Measurements from ENCODE around the gene LYPD3. TPM values are rescaled to one million over a fixed set of nuclear protein-coding genes. Genes with fewer than 3 reads are reported as not detected.
"Not testable (repeated sequence)": the region's sequence is repeated elsewhere in the genome, so short reads cannot be mapped to it uniquely, and the experiment has no call there.

Gene LYPD3
- 1 to 10 TPM in 2 of 3 donors, under 1 TPM in 1; 0.67 to 7.3 (median 1.0) TPM for polyA plus RNA-seq

DNA sequence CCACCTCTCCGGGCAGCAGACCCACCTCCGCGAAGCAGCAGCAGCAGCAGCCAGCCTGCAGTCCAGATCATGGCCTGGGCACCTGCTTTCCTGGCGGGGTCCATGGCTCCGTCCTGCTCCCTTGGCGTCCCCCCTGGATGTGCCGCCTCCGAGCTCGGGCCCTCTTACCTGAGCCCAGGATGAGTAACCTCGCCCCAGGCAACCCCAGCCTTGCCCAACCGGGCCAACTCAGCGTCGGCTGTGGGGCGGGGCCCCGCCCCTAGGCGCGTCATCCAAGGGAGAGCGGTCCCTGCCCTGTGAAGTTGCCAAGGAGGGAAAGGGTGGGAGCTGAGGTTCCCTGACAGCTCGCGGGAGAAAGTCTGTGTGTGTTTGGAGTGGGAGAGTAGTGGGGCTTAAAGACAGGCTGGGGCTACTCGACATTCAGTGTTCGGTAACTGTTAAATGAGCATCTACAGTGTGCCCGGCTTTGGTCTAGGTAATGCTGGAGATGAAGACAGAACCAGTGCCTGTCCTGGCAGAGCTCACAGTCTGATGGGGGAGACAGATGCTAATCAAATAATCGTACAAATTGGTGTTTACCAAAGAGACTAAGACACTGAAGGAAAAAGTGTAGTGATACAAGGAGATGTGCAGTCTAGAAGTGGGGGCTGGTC, at the start of gene LYPD3:
LYPD3 (minus strand) TSS at position 141 of the 653 bp plus-strand sequence; CDS start at position 104, 37 bp downstream.
- 31 to 40% (median 39%) methylated on average over 24 of the region's 24 CpGs for WGBS, 3 donors
- no peak within 1 kb of the TSS for H3K27ac ChIP-seq (ENCODE audit: low read depth, low read length)

DNA sequence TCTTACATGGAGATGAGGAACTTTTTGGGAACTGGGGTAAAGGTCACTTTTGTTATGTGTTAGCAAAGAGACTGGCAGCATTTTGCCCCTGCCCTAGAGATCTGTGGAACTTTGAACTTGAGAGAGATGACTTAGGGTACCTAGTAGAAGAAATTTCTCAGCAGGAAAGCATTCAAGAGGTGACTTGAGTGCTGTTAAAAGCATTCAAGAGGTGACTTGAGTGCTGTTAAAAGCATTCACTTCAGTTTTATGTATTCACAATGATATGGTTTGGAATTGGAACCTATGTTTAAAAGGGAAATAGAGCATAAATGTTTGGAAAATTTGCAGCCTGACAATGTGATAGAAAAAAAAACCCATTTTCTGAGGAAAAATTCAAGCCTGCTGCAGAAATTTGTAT, 47.0 kb upstream of the LYPD3 start:
- not testable (repeated sequence) for H3K27ac ChIP-seq (ENCODE audit: low read depth, low read length)

DNA sequence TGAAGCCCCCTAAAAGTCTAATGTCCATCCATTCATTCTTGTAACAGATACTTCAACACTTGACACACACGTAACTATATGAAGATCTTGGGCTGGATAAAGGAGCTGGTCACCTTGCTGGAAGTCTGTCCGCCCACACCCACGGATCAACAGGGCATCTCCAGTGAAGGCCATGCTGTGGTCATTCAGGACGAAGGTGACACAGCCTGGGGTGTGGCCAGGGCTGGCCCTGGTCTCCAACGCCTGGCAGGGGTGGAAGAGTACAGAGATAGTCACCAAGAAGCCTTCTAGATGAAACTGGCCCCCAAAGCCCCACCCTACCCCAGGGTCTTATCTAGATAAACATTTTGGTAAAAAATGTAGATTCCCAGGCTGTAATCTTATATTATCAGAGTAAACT, 45.9 kb upstream of the LYPD3 start:
- WGBS, 3 donors = 90 to 94% (median 93%) methylated on average over 5 of the region's 5 CpGs

DNA sequence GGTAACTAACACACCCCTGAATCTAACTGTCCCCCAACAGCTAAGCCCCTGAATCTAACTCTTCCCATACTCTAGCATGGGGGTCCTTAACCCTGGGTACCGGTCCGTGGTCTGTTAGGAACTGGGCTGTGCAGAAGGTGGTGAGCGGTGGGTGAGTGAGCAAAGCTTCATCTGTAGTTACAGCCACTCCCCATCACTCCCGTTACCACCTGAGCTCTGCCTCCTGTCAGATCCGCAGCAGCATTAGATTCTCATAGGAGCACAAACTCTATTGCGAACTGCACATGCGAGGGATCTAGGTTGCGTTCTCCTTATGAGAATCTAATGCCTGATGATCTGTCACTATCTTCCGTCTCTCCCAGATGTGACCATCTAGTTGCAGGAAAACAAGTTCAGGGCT, 45.3 kb upstream of the LYPD3 start:
- no peak overlapping the region for H3K27ac ChIP-seq (ENCODE audit: low read depth, low read length)
- 96 to 98% (median 97%) methylated on average over 9 of the region's 9 CpGs for WGBS, 3 donors

More for the DNA sequence above, 45.9 kb upstream of the LYPD3 start:
- H3K27ac ChIP-seq (ENCODE audit: low read depth, low read length) = no peak overlapping the region

DNA sequence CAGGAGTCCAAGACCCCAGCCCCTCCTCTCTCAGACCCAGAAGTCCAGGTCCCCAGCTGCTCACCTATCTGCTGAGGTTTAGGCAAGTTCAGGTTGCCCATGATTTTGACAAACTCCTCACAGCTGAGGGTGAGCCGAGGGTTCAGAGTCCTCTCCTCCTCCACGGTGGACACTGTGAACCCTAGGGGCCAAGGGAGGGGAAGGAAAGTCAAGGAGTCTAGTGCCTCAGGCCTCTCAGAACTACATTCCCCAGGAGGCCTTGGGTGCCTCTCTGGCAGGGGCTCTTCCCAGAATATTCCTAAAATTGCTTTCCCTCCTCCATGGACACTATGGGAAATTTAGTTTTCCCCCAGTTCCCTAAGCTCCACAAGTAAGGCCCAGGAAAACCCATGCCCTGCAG, 42.5 kb upstream of the LYPD3 start:
- H3K27ac ChIP-seq (ENCODE audit: low read depth, low read length) = no peak overlapping the region
- WGBS, 3 donors = 74 to 86% (median 83%) methylated on average over 2 of the region's 2 CpGs

DNA sequence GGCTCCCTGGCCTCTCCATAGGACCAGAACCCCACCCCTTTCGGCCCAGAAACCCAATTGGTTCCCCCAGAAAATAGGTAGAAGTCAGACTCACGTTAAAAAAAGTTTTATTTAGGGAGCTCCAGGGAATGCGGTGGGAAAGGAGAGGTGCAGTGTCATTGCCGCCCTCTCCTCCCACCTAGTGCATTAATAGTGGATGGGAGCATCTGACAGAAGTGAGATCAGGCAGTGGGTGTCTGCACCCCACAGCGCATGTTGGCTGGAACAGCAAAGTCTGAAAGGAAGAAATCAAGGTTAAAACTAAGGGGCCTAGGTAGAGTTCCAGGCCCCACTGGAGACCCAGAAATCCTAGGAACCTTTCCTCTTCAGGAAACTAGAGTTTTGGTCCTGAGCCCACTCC, 41.2 kb upstream of the LYPD3 start:
- no peak overlapping the region for H3K27ac ChIP-seq (ENCODE audit: low read depth, low read length)
- WGBS, 3 donors = 88 to 93% (median 92%) methylated on average over 5 of the region's 5 CpGs

DNA sequence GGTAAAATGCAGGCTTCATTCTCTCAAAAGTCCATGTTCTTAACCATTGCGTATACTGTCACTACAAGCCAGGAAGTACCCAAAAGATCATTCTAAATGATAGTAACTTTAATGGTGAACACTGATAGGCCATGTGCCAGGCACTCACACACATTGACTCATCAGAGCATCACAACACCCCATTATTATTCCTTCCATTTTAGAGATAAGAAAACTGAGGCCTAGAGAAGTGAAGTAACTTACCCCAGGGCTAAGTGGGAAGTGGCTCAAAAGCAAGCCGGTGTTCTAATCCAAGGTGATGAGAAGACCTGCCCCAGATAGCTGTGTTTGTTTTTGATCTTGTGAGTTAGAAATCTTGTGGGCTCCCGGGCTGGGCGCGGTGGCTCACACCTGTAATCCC, 40.5 kb upstream of the LYPD3 start:
- H3K27ac ChIP-seq (ENCODE audit: low read depth, low read length) = no peak overlapping the region
- WGBS, 3 donors = 95 to 99% (median 97%) methylated on average over 5 of the region's 5 CpGs

DNA sequence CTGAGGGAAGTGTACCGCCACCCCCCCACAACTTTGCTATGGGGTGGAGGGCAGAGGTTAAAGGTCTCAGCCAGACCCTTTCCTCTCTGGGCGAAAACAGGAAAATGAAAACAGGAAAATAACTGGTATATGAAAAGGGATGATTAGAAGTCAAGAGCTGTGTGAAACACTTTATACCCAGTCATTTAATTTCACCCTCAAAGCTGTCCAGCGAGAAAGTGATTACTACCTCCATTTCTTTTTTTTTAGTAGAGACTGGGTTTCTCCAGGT, 39.7 kb upstream of the LYPD3 start:
- no peak overlapping the region for H3K27ac ChIP-seq (ENCODE audit: low read depth, low read length)
- WGBS, 3 donors = 74 to 85% (median 75%) methylated on average over 3 of the region's 3 CpGs

DNA sequence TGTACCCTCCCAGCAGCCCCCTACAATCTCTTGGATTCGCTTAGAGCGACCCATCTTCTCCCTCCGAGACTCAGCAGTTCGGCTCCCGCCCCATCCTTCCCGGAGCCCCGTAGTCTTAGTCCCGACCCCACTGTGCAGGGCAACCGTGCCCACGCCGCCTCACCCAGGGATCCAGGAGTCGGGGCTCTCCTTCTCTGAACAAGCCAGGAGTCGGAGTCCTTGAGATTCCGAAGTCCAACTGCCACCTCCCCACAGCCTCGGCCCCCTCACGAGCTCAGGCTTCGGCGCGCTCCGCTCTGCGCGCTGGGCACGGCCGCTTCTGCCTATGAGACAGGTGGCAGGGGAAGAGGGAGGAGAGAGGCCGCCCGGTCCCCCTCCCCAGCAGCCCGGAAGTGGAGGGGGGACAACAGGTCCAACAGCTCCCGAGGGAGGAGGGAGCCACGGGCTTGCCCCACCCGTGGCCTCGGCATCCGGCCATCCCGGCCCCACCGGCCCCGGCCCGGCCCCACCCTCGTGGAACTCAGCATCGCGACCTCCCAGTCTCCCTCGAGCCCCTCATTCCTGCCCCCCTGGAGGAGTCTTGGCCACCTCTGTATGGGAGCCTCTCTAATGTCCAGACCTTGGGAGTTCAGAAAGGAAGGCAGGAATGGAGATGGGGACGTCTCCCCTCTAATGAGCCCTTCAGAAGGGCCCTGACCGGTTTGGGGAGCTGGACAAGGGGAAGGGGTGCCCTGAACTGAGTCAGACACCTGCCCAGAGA, 39.2 kb upstream of the LYPD3 start, which contains the start of gene PHLDB3:
PHLDB3 (minus strand) TSS at position 321 of the 760 bp plus-strand sequence. CDS start 628 bp downstream, outside the sequence.
- no peak within 1 kb of the TSS for H3K27ac ChIP-seq (ENCODE audit: low read depth, low read length)
- 2 to 3% (median 3%) methylated on average over 40 to 42 of the region's 42 CpGs for WGBS, 3 donors

DNA sequence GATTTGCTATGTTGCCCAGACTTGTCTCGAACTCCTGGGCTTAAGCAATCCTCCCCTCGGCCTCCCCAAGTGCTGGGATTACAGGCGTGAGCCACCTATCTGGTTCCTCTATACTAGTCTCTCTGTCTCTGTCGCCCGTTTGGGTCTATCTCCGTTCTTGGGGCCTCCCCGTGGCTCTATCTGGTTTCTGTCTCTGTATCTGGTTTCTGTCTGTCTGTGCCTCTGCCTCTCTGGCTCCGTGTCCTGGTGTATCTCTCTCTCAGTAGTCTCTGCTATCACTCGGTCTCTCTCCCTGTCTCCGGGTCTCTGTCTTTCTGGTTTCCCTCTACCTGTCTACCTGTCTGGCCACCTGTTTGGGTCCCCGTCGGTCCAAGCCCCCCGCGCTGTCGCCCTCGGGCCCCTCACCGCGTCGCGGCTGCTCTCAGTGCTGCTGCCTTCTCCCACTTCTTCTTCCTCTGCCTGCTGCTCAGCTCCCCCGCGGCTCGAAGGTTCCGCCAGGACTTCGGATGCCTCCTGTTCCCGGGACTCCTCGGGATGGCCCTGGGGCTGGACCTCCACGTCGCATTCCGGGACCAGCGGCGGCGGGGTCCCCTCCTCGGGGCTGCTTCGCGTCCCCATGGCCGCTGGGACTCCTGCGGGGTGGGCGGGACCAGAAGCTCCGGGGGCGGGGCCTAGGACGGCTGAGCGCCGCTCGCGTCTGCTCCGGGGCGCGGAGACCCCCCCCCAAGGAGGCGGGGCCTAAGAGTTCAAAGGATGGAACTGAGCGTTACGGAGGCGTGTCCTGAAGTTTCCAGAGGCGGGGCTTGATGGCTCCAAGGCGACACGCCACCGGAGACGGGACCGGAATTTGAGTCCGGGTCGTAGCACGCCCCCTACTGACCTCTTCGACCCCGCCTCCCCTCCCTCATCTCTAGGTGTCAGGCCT, 38.4 kb upstream of the LYPD3 start:
- H3K27ac ChIP-seq (ENCODE audit: low read depth, low read length) = no peak overlapping the region
- 1 to 2% (median 1%) methylated on average over 57 to 64 of the region's 64 CpGs for WGBS, 3 donors

DNA sequence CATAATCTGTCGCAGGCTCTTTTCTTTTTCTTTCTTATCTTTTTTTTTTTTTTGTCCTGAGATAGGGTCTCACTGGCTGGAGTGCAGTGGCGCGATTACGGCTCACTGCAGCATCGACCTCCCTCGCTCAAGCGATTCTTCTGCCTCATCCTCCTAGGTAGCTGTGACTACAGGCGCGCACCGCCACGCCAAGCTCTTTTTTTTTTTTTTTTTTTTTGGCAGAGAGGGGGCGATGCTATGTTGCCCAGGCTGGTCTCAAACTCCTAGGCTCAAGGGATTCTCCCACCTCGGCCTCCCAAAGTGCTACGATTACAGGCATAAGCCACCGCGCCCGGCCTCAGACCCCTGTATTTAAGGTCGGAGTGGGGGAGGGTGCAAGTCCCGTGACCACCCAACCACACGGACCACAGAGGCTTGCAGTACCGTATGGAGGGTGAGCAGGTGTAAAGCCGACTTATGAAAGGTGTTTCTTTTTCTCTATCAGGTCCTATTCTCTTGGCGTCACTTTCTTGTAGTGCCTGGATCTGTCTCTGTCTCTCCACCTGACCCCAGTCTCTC, 37.1 kb upstream of the LYPD3 start:
- WGBS, 3 donors = 83 to 91% (median 83%) methylated on average over 23 of the region's 23 CpGs
- no peak overlapping the region for H3K27ac ChIP-seq (ENCODE audit: low read depth, low read length)

DNA sequence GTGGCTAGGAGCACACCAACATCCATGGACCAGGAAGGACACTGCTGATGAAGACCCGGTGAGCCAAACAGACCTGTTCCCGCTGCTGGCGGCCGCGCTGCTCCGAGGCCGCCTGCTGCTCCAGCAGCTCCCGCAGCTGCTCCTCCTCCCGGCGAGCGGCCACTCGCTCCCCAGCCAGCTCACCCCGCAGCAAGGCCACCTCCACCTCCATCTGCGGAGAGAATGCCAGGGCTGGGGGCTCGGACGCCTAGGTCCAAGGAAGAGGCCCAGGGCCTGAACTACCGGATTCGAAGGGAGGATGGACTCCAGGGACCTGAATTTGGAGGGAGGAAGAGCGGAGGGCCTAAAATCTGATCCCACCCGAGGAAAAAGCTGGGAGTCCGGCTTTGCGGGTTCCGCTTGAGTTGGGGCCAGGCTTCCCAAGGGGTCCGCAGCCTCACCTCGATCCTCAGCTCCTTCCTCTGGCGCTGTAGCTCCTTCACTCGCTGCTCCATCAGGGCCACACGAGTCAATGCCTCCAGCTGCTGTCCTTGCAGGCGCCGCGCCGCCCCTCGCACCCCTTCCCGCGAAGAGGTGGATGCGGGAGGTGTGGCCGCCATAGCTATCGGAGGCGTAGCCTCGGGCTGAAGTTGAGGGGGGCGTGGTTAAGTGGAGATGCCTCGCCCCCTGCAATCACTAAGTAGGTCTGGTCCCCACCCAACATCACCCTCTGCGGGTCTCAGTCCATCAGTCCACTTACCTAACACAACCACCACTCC, 36.4 kb upstream of the LYPD3 start:
- 72 to 79% (median 77%) methylated on average over 39 to 43 of the region's 43 CpGs for WGBS, 3 donors
- H3K27ac ChIP-seq (ENCODE audit: low read depth, low read length) = no peak overlapping the region

DNA sequence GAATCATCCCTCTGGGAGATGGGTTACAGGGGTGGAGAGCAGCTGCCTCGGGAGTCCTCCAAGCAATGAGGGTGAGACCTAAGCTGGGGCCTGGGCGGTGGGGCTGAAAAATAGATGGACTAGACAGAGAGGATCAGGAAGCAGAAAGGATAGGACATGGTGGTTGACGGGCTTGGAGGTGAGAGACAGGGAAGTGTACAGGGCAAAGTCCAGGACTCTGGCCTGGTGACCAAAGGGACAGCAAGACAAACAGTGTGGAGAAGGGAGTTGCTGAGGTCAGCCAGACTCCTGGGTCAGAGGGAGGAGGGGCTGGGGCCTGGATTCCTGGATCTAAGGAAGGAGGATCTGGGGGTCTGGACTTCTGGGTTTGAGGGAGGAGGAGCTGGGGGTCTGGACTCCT, 33.6 kb upstream of the LYPD3 start:
- 73 to 81% (median 77%) methylated on average over 3 of the region's 3 CpGs for WGBS, 3 donors
- no peak overlapping the region for H3K27ac ChIP-seq (ENCODE audit: low read depth, low read length)

DNA sequence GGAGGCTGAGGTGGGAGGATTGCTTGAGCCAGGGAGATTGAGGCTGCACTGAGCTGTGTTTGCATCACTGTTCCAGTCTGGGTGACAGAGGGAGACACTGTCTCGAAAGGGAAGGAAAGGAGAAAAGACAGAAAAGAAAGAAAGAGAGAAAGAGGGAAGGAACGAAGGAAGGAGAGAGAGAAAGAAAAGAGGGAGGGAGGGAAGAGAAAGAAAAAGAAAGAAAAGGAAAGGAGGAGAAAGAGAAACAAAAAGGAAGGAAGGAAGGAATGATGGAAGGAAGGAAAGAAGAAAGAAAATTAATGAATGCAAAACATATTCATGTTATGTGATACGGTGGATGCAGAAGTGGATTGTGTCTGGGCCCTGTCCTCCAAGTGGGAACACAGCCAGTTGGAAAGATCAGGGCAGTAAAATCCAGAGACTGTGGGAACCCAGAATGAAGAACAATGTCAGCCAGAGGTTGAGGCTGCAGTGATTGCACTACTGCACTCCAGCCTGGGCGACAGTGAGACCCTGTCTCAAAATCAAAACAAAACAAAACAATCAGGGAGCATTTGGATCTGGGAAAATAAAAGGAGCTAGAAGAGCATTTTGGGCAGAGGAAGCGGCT, 32.9 kb upstream of the LYPD3 start:
- no peak overlapping the region for H3K27ac ChIP-seq (ENCODE audit: low read depth, low read length)
- WGBS, 3 donors = 76 to 85% (median 78%) methylated on average over 5 of the region's 5 CpGs

DNA sequence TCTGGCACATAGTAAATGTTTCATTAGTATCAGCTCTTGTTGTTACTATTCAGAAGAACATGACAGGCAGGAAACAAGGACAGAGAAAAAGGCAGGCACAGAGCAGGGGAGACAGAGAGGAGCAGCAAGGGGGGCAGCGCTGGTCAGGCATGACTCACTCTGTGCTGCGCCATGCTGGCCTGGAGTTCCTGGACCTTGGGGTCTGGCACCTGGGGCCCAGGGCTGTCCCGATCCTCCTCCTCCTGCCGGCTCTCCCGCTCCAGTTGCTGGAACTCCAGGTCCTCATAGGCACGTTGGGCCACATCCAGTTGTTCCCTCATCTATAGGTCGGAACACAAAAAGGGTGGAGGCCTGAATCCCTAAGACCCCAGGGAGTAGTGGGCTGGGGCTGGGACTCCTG, 31.6 kb upstream of the LYPD3 start:
- WGBS, 3 donors = 94 to 99% (median 97%) methylated on average over 7 of the region's 7 CpGs
- no peak overlapping the region for H3K27ac ChIP-seq (ENCODE audit: low read depth, low read length)

DNA sequence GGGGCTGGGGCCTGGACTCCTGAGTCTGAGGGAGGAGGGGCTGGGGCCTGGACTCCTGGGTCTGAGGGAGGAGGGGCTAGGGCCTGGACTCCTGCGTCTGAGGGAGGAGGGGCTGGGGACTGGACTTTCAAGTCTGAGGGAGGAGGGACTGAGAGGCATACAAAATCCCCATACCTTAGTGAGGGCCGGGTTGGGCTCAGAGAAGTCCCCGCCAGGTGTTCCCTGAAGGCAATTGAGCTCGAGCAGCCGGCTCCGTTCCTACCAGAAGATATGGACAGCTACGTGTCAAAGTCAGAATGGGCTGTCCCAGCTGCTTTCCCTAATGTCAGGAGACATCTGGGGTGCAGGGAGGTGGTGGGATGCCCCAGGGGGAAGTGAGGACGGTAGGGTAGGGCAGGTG, 29.7 kb upstream of the LYPD3 start:
- 82 to 88% (median 87%) methylated on average over 8 of the region's 8 CpGs for WGBS, 3 donors
- H3K27ac ChIP-seq (ENCODE audit: low read depth, low read length) = no peak overlapping the region

DNA sequence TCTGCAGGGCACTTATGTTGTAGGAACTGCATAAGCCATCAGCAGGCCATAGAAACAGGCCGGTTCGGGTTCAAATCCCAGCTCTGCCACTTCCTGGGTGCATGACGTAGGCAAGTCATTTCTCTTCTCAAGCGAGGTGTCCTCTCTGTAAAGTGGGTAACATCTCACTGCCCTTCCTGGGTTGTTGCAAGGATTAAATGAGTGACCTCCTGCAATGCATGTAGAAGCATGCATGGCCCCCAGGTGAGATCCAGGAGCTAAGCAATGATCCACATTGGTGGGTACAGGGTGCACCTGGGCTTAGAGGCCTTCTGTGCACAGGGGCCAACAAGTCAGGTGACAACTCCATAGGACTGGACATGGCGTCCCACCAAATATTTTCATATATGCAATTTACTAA, 25.4 kb upstream of the LYPD3 start:
- no peak overlapping the region for H3K27ac ChIP-seq (ENCODE audit: low read depth, low read length)
- WGBS, 3 donors = 89 to 95% (median 90%) methylated on average over 5 of the region's 5 CpGs

Data from adipose tissue (tissue), 3 donors.